HCT116 (cell line): ENCODE data around the gene POLA1. TPM values are rescaled to one million over a fixed set of nuclear protein-coding genes. Genes with fewer than 3 reads are reported as not detected.

Source experiments
- ATAC-seq: fragments of 200-7000 bp; cut with Tn5 transposase; 2 replicates; pipeline ENCODE4 v1.9.1; 2020; ENCODE audit warnings: mild to moderate bottlenecking, moderate library complexity
- BruUV-seq: library from RNA; stranded (reverse); fragments of 400-500 nt; replicated peaks from 2 replicates; lab custom pipeline; 2021; lab: Mats Ljungman, UMichigan
- CTCF ChIA-PET: fragments of 300-600 bp; sonication (Branson Sonifier 250); formaldehyde crosslinking; loops from one replicate; lab custom pipeline; 2021; ENCODE audit warnings: antibody characterized with exemption; lab: Charles Lee
- POLR2A ChIA-PET: fragments of 300-600, 350-600 bp; sonication (Branson Sonifier 250); formaldehyde crosslinking; loops from one replicate; lab custom pipeline; 2021; ENCODE audit warnings: antibody characterized with exemption; lab: Charles Lee
- RAD21 ChIA-PET, 2 experiments: fragments of 300-600 bp; sonication (Branson Sonifier 250); formaldehyde crosslinking; loops; one replicate each; lab custom pipeline; 2023; ENCODE audit warnings: low total read pairs in 2 of 2; ENCODE audit not compliant: uncharacterized antibody in 2 of 2, unreplicated experiment in 2 of 2, low non-redundant PET in 1 of 2; lab: Charles Lee
- DNase-seq: peaks from one replicate; pipeline ENCODE4 v3.0.0-alpha.2; 2010; ENCODE audit warnings: low read depth, low spot score
- H2AFZ ChIP-seq: fragments of 200-600 bp; shearing (Covaris generic), sonication (generic); 2 replicates; pipeline ENCODE4 v1.6.1; 2017; ENCODE audit warnings: low read depth, mixed run types, mixed read lengths, antibody characterized with exemption, low read length; ENCODE audit not compliant: poor library complexity, severe bottlenecking
- H3K27ac ChIP-seq: 2 replicates; pipeline ENCODE4 v1.5.1; 2012; ENCODE audit warnings: low read depth, low read length
- H3K27me3 ChIP-seq: fragments of 200-600 bp; sonication (generic); 2 replicates; pipeline ENCODE4 v1.6.1; 2016; ENCODE audit warnings: mixed run types, low read length, mixed read lengths; ENCODE audit not compliant: insufficient read depth
- H3K36me3 ChIP-seq, 2 experiments: fragments of 200-500 bp in 1 of 2; fragments of 200-600 bp in 1 of 2; sonication (Bioruptor generic) in 1 of 2; sonication (generic) in 1 of 2; 2 replicates each; pipeline versions ENCODE4 v1.5.1 to v1.6.1; 2014 to 2016; ENCODE audit warnings: low read length in 2 of 2, inconsistent platforms in 1 of 2, mixed read lengths in 1 of 2, mixed run types in 1 of 2; ENCODE audit not compliant: insufficient read depth in 2 of 2, control insufficient read depth in 1 of 2
- H3K4me1 ChIP-seq, 2 experiments: fragments of 200-600 bp in 1 of 2; sonication (generic) in 1 of 2; 2 replicates each; pipeline versions ENCODE4 v1.5.1 to v1.6.1; 2012 to 2017; ENCODE audit warnings: low read length in 2 of 2, inconsistent platforms in 1 of 2, mild to moderate bottlenecking in 1 of 2, mixed read lengths in 1 of 2, mixed run types in 1 of 2, moderate library complexity in 1 of 2; ENCODE audit not compliant: insufficient read depth in 2 of 2, control insufficient read depth in 1 of 2
- H3K4me2 ChIP-seq: fragments of 200-600 bp; sonication (generic); 2 replicates; pipeline ENCODE4 v1.6.1; 2017; ENCODE audit warnings: mixed run types, low read length, mixed read lengths
- H3K4me3 ChIP-seq, 2 experiments: fragments of 200-600 bp in 1 of 2; sonication (generic) in 1 of 2; replicated peaks in 1 of 2; 2 replicates each; pipeline ENCODE4 v1.5.1; 2011 to 2016; ENCODE audit warnings: low read length in 2 of 2, control low read depth in 1 of 2, low read depth in 1 of 2, mild to moderate bottlenecking in 1 of 2, mixed read lengths in 1 of 2, mixed run types in 1 of 2
- H3K79me2 ChIP-seq: fragments of 200-600 bp; sonication (generic); 2 replicates; pipeline ENCODE4 v1.6.1; 2017; ENCODE audit warnings: mild to moderate bottlenecking, mixed run types, low read length, moderate library complexity, mixed read lengths; ENCODE audit not compliant: insufficient read depth
- H3K9ac ChIP-seq: fragments of 200-600 bp; sonication (generic); 2 replicates; pipeline ENCODE4 v1.6.1; 2016; ENCODE audit warnings: low read length, mixed read lengths
- H3K9me2 ChIP-seq: fragments of 200-600 bp; sonication (generic), shearing (Covaris generic); 2 replicates; pipeline ENCODE4 v1.6.1; 2017; ENCODE audit warnings: mixed run types, mild to moderate bottlenecking, moderate library complexity; ENCODE audit not compliant: insufficient read depth
- H3K9me3 ChIP-seq, 2 experiments: fragments of 200-500 bp in 1 of 2; fragments of 200-600 bp in 1 of 2; sonication (Bioruptor generic) in 1 of 2; sonication (generic) in 1 of 2; 2 replicates each; pipeline ENCODE4 v1.6.1; 2014 to 2017; ENCODE audit warnings: low read length in 2 of 2, mixed read lengths in 2 of 2, inconsistent platforms in 1 of 2, low read depth in 1 of 2, mild to moderate bottlenecking in 1 of 2, mixed run types in 1 of 2, moderate library complexity in 1 of 2; ENCODE audit not compliant: control insufficient read depth in 1 of 2, insufficient read depth in 1 of 2
- H4K20me1 ChIP-seq: fragments of 200-600 bp; sonication (generic), shearing (Covaris generic); 2 replicates; pipeline ENCODE4 v1.6.1; 2017; ENCODE audit warnings: mixed run types, mild to moderate bottlenecking, moderate library complexity; ENCODE audit not compliant: insufficient read depth
- CEBPB ChIP-seq: IDR thresholded peaks from 2 replicates; pipeline ENCODE4 v1.6.1; 2012; ENCODE audit warnings: low read depth
- ELF1 ChIP-seq: IDR thresholded peaks from 2 replicates; pipeline ENCODE4 v1.6.1; 2012; ENCODE audit warnings: low read depth, borderline replicate concordance
- EZH2 ChIP-seq: fragments of 200-600 bp; sonication (generic); IDR thresholded peaks from 2 replicates; pipeline ENCODE4 v1.6.1; 2017; ENCODE audit warnings: antibody characterized with exemption, mixed run types
- JUND ChIP-seq: IDR thresholded peaks from 2 replicates; pipeline ENCODE4 v1.6.1; 2012
- POLR2A ChIP-seq: IDR thresholded peaks from 2 replicates; pipeline ENCODE4 v1.7.0; 2011; ENCODE audit warnings: borderline replicate concordance; ENCODE audit not compliant: insufficient read depth, insufficient read length; ENCODE audit errors: extremely low read depth
- POLR2AphosphoS5 ChIP-seq: IDR thresholded peaks from 2 replicates; pipeline ENCODE4 v1.6.1; 2011; ENCODE audit warnings: mild to moderate bottlenecking, low read depth, low read length, moderate library complexity
- SRF ChIP-seq: IDR thresholded peaks from 2 replicates; pipeline ENCODE4 v1.6.1; 2012; ENCODE audit warnings: low read depth
- ZNF274 ChIP-seq: fragments of 200-500 bp; sonication (Bioruptor generic); IDR thresholded peaks from 2 replicates; pipeline ENCODE4 v1.6.1; 2014; ENCODE audit warnings: mild to moderate bottlenecking, low read depth, low read length, inconsistent platforms
- intact Hi-C: fragments of 100-400 bp; cut with micrococcal nuclease; formaldehyde crosslinking; loops from 2 replicates; pipeline ENCODE4 v1.10.0; 2022
- total RNA-seq: library from RNA; stranded (reverse); gene quantifications from one replicate; pipeline ENCODE4 v1.2.1, GENCODE V29; 2021; ENCODE audit not compliant: unreplicated experiment
- TF ChIP-seq, protein P1 (sequence below): IDR thresholded peaks from 2 replicates; pipeline ENCODE4 v1.6.1; 2012; ENCODE audit warnings: low read depth
- TF ChIP-seq, protein P2 (sequence below): IDR thresholded peaks from 2 replicates; pipeline ENCODE4 v1.6.1; 2012

POLA1 gene
- total RNA-seq, 1 experiment from 2014 or later, result 27.0 TPM

DNA sequence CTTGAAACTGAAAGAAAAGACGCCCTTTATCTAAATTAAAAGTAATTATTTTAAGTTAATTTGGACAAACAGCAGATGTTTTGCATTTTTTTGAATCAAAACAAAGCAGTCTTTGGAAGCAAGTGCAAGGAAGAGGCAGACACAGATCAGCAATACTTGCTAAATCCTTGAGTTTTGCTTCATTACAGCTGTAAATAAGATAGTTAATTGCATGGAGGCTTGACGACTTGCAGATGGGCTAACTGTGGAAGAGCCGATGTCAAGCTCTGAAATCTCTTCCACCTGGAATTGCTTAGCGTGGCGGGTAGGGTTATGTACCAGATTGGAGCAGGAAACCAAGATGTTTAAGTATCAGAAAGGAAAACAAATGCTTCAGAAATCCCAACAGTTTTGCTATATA is 148.8 kb downstream of the POLA1 start (continued):
- TF ChIP-seq, protein P1, sequence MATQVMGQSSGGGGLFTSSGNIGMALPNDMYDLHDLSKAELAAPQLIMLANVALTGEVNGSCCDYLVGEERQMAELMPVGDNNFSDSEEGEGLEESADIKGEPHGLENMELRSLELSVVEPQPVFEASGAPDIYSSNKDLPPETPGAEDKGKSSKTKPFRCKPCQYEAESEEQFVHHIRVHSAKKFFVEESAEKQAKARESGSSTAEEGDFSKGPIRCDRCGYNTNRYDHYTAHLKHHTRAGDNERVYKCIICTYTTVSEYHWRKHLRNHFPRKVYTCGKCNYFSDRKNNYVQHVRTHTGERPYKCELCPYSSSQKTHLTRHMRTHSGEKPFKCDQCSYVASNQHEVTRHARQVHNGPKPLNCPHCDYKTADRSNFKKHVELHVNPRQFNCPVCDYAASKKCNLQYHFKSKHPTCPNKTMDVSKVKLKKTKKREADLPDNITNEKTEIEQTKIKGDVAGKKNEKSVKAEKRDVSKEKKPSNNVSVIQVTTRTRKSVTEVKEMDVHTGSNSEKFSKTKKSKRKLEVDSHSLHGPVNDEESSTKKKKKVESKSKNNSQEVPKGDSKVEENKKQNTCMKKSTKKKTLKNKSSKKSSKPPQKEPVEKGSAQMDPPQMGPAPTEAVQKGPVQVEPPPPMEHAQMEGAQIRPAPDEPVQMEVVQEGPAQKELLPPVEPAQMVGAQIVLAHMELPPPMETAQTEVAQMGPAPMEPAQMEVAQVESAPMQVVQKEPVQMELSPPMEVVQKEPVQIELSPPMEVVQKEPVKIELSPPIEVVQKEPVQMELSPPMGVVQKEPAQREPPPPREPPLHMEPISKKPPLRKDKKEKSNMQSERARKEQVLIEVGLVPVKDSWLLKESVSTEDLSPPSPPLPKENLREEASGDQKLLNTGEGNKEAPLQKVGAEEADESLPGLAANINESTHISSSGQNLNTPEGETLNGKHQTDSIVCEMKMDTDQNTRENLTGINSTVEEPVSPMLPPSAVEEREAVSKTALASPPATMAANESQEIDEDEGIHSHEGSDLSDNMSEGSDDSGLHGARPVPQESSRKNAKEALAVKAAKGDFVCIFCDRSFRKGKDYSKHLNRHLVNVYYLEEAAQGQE, result no peak
- TF ChIP-seq ZNF274 (no peak), POLR2AphosphoS5 (no peak)

DNA sequence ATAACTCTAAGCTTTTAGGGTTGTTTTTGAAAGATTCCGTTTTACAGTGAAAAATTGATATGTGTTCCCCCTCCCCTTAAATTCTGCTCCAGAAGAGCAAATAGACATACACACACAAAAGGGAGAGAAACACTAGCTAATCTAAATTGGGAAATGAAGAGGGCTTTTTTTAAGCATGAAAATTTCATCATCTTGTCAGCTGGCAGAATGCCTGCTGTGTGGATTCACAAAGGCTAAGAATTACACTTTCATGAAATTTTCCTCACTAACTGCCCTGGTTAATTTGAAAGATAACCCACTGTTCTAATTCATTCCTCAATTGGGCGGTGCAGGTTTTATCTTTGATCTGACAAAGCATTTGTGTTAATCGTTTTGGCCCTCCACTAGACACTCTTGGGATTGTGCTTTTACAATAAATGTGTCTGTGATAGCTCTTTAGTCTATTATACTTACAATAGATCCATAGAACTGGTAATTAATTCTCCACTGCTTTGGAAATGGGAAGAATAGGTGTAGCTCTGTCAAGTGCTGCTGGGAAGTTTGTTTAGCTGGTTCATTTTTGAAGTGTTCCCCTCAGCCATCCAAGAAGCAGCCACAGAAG is 152.9 kb downstream of the POLA1 start:
- Histone ChIP-seq H4K20me1 (no peaks in the 10 kb centered on the region), H3K36me3 (no peaks in the 10 kb centered on the region), H3K27ac (no peak overlapping the region), H3K4me1 (no peaks in the 10 kb centered on the region), H3K9ac (no peak overlapping the region), H3K9me2 (no peaks in the 10 kb centered on the region), H3K9me3 (no peaks in the 10 kb centered on the region), H3K79me2 (no peaks in the 10 kb centered on the region), H3K27me3 (no peaks in the 10 kb centered on the region), H3K4me2 (no peak overlapping the region), H2AFZ (no peak overlapping the region), H3K4me3 (no peak overlapping the region)
- ATAC-seq (no peak), DNase-seq (no peak)
- ChIA-PET CTCF (interaction anchor here (2.3 kb wide), 1 partner anchor 8 kb away, joined by 15 read pairs; no protein-coding TSS in a partner anchor), POLR2A (no interaction called here), RAD21 (no interaction called here)
- TF ChIP-seq POLR2A (no peak), EZH2 (no peak), ELF1 (no peak), SRF (no peak), CEBPB (no peak), JUND (no peak)
- TF ChIP-seq, protein P2, sequence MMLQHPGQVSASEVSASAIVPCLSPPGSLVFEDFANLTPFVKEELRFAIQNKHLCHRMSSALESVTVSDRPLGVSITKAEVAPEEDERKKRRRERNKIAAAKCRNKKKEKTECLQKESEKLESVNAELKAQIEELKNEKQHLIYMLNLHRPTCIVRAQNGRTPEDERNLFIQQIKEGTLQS, result no peak
- intact Hi-C loops, result no loop called here
- BruUV-seq, result no TSS peak
